GM12865 (cell line): ENCODE results near the gene ITGA4.
"Not testable (repeated sequence)": the region's sequence is repeated elsewhere in the genome, so short reads cannot be mapped to it uniquely, and the experiment has no call there.

ENCODE experiments used
- DNase-seq: peaks from one replicate; pipeline ENCODE4 v3.0.0; 2010; ENCODE audit warnings: low read depth
- H3K4me3 ChIP-seq: 2 replicates; pipeline ENCODE4 v1.5.1; 2011; ENCODE audit warnings: mild to moderate bottlenecking, low read depth, low read length, control low read depth
- TF ChIP-seq, protein P1 (sequence below): IDR thresholded peaks from 2 replicates; pipeline ENCODE4 v1.5.1; 2011; ENCODE audit warnings: low read length, control low read depth, low read depth, inconsistent platforms; ENCODE audit not compliant: insufficient read depth; ENCODE audit errors: missing control alignments

Gene ITGA4

DNA sequence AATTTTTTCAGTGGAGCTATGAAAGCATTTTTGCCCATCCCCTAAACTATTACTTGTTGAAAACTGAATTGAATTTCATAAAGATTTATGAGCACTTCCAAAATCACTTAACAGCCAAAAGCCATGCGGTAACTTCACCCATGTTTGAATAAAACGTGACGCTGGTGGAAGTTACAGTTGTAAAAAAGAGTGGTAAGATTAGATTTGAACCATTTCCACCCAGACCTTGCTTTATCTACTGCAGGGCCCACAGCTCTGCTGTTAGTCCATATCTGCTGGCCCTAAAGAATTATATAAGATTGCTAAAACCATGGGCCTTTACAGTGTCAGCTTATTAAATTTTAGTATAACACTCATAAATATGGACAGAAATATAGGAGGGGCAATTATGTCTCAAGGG is 15.5 kb upstream of the ITGA4 start:
- TF ChIP-seq, protein P1, sequence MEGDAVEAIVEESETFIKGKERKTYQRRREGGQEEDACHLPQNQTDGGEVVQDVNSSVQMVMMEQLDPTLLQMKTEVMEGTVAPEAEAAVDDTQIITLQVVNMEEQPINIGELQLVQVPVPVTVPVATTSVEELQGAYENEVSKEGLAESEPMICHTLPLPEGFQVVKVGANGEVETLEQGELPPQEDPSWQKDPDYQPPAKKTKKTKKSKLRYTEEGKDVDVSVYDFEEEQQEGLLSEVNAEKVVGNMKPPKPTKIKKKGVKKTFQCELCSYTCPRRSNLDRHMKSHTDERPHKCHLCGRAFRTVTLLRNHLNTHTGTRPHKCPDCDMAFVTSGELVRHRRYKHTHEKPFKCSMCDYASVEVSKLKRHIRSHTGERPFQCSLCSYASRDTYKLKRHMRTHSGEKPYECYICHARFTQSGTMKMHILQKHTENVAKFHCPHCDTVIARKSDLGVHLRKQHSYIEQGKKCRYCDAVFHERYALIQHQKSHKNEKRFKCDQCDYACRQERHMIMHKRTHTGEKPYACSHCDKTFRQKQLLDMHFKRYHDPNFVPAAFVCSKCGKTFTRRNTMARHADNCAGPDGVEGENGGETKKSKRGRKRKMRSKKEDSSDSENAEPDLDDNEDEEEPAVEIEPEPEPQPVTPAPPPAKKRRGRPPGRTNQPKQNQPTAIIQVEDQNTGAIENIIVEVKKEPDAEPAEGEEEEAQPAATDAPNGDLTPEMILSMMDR = no peak
- no peak for DNase-seq
- no peak overlapping the region for H3K4me3 ChIP-seq

DNA sequence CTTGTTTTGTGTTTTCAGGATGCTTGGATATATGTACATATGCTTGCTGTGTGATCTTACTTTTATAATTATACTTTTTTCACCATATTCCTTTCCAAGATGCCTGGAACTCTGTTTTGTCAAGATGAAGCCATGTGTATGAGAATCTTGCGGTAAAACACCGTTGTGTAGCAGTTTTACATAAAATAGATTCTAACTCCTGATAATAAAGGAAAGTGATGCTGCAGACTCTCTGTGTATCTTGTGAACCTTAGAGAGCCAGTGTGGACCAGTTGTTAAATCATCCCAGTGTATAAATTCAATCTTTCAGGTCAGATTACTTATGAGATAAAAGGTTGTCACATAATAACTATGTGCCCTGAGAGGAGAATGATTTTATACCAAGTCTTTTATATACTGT is 12.5 kb upstream of the ITGA4 start:
- TF ChIP-seq, protein P1 = no peak
- no peak for DNase-seq
- H3K4me3 ChIP-seq = no peak overlapping the region

- DNase-seq = no peak
- H3K4me3 ChIP-seq = no peak overlapping the region
- TF ChIP-seq, protein P1 = no peak
Observed at GRCh38 chr2:181446985-181447384, 10.2 kb upstream of the ITGA4 start.

- not testable (repeated sequence) for DNase-seq, H3K4me3 ChIP-seq
Observed at GRCh38 chr2:181449278-181449677, 7.9 kb upstream of the ITGA4 start.

DNA sequence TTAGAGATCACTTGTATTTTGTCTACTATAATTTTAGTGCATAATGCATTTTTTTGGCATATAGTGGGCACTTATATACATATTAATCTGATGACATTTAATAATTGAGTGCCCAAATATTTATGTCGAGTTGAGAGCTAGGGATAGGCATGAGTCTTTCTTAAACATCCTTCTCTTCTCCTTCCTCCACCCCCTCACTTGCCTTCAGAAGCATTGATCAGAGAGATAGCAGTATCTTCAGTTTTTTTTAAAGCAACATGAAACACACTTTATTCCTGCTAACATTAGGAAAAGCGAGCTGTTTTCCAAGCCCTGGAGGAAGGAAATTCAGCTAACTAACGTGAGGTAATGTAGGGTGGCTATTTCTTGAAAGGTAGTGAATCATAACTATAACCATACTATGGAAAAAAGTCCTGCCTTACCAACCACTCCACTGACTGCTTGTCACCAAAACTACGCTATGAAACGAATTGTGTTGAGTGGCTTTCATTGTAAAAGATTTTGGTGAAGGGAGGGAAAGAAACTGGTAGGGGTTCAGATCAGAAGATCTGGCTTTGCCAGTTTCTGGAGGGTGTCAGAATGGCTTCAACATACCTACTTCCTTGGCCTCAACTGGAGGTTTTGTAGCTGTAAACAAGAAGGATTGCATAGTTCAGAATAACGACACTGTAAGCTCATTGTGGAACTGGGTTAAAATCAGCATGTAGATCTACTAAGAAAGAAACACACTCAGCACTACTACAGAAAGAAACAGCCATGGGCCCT is 2.3 kb upstream of the ITGA4 start:
- TF ChIP-seq, protein P1 = no peak
- DNase-seq = no peak
- no peak overlapping the region for H3K4me3 ChIP-seq

GRCh38 chr2:181456660-181457120 is 496 bp upstream of the ITGA4 start:
- TF ChIP-seq, protein P1 = no peak

DNA sequence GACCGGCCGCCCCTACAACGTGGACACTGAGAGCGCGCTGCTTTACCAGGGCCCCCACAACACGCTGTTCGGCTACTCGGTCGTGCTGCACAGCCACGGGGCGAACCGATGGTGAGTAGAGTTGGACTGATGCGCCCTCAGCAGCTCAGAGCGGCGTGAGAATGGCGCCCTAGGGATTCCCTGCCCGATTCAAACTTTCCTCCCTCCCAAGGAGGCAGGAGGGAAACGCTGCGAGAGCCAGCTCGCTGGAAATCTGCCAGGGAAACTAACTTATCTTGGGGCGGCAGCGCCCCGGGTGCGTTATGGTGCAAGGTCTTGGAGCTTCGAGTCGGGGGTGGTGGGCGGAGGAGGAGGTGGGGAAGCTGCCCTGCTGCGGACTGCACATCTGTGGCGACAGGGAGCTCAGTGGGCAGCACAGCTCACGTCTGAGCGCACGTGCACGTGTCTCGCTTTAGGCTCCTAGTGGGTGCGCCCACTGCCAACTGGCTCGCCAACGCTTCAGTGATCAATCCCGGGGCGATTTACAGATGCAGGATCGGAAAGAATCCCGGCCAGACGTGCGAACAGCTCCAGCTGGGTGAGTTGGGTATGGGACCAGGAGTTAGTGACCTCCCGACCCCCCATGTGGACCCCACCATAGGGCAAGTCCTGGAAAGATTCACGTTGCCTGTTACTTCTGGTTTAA is 697 bp downstream of the ITGA4 start:
- TF ChIP-seq, protein P1 = no peak
- peak; percentile 84 for DNase-seq
- H3K4me3 ChIP-seq = peak overlapping the region; percentile 95

More at GRCh38 chr2:181456660-181457120, 496 bp upstream of the ITGA4 start:
- peak; percentile 95 for DNase-seq
- H3K4me3 ChIP-seq = peak overlapping the region; percentile 95
